Neural cell (in vitro differentiated cells): ENCODE results near the gene NGEF.

Source experiments
- CTCF ChIP-seq: fragments of 450-650 bp; IDR thresholded peaks from 2 replicates; pipeline ENCODE4 v1.5.1; 2014; ENCODE audit warnings: antibody characterized with exemption, mild to moderate bottlenecking, moderate library complexity; ENCODE audit not compliant: poor library complexity, severe bottlenecking
- EZH2 ChIP-seq: fragments of 200-600, 300-800 bp; shearing (Covaris generic), sonication (generic); IDR thresholded peaks from 2 replicates; pipeline ENCODE4 v1.6.1; 2014; ENCODE audit warnings: antibody characterized with exemption, low read length, borderline replicate concordance, mild to moderate bottlenecking; ENCODE audit not compliant: insufficient read depth, poor library complexity, severe bottlenecking

GRCh38 chr2:232925153-232925820, 87.8 kb downstream of the NGEF start:
- TF ChIP-seq EZH2, result no peak
- no peak for TF ChIP-seq CTCF
